K562 (cell line): ENCODE data around the gene C1D. TPM values are rescaled to one million over a fixed set of nuclear protein-coding genes. Genes with fewer than 3 reads are reported as not detected.

Experiments used
- CHD7 ChIP-seq: fragments of 200-600 bp; sonication (generic); IDR thresholded peaks from one replicate; pipeline ENCODE4 v1.6.1; 2012; ENCODE audit warnings: mild to moderate bottlenecking, low read depth, low read length, inconsistent platforms
- COPS2 ChIP-seq: fragments of 450-650 bp; conservative IDR thresholded peaks from 2 replicates; pipeline ENCODE4 v1.6.1; 2016; ENCODE audit warnings: mild to moderate bottlenecking, moderate library complexity
- DIDO1 ChIP-seq: fragments of 450-650 bp; IDR thresholded peaks from 2 replicates; pipeline ENCODE4 v1.6.1; 2016; ENCODE audit warnings: low read depth, missing biosample characterization, missing genetic modification characterization
- GTF2E2 ChIP-seq: fragments of 200-800 bp; sonication (Bioruptor generic); IDR thresholded peaks from 2 replicates; pipeline ENCODE4 v1.6.1; 2016; ENCODE audit warnings: missing genetic modification characterization, missing compliant biosample characterization
- HLTF ChIP-seq: fragments of 450-650 bp; IDR thresholded peaks from 2 replicates; pipeline ENCODE4 v1.6.1; 2016
- ILF3 ChIP-seq: fragments of 450-650 bp; IDR thresholded peaks from 2 replicates; pipeline ENCODE4 v1.6.1; 2018; ENCODE audit warnings: antibody characterized with exemption, mild to moderate bottlenecking, moderate library complexity, borderline replicate concordance
- KDM5B ChIP-seq: fragments of 200-600 bp; sonication (generic); IDR thresholded peaks from 2 replicates; pipeline ENCODE4 v1.6.1; 2012; ENCODE audit warnings: low read depth, mild to moderate bottlenecking, moderate library complexity, low read length, control low read depth, inconsistent platforms; ENCODE audit not compliant: insufficient replicate concordance
- MAFF ChIP-seq: IDR thresholded peaks from 2 replicates; pipeline ENCODE4 v1.6.1; 2012; ENCODE audit warnings: low read length, improper control_type of control experiment
- NR4A1 ChIP-seq, 2 experiments: fragments of 250-450 bp in 1 of 2; fragments of 450-650 bp in 1 of 2; sonication (Bioruptor Pico) in 1 of 2; IDR thresholded peaks; 2 replicates each; pipeline versions ENCODE4 v1.4.0 to v1.6.1; 2016 to 2020; ENCODE audit warnings: mild to moderate bottlenecking in 2 of 2, missing compliant biosample characterization in 1 of 2, missing genetic modification characterization in 1 of 2, moderate library complexity in 1 of 2
- PCBP2 ChIP-seq: fragments of 200-400 bp; formaldehyde crosslinking; IDR thresholded peaks from 2 replicates; pipeline ENCODE4 v1.6.1; 2018; ENCODE audit warnings: low read length, low read depth, mild to moderate bottlenecking, moderate library complexity; ENCODE audit not compliant: poor library complexity, severe bottlenecking
- RCOR1 ChIP-seq, 2 experiments: IDR thresholded peaks; 2 replicates each; pipeline ENCODE4 v1.6.1; 2012; ENCODE audit warnings: low read depth in 2 of 2, low read length in 2 of 2, borderline replicate concordance in 1 of 2, improper control_type of control experiment in 1 of 2
- SAFB2 ChIP-seq: fragments of 200-400 bp; formaldehyde crosslinking; IDR thresholded peaks from 2 replicates; pipeline ENCODE4 v1.6.1; 2018; ENCODE audit warnings: borderline replicate concordance, low read length, low read depth, moderate library complexity; ENCODE audit not compliant: severe bottlenecking
- TAF1 ChIP-seq: IDR thresholded peaks from 2 replicates; pipeline ENCODE4 v1.6.1; 2011; ENCODE audit warnings: mild to moderate bottlenecking, low read length, moderate library complexity; ENCODE audit not compliant: insufficient read depth, control insufficient read depth, severe bottlenecking; ENCODE audit errors: extremely low read depth
- ZNF311 ChIP-seq: fragments of 250-450 bp; sonication (Bioruptor Pico); IDR thresholded peaks from 2 replicates; pipeline ENCODE4 v1.4.0; 2020; ENCODE audit warnings: mild to moderate bottlenecking, moderate library complexity
- polyA plus RNA-seq, 8 experiments: library from polyadenylated mRNA; depleted of rRNA in 4 of 8; stranded (reverse) in 5 of 8; unstranded in 3 of 8; fragments of >200 nt; fragmentation: Nextera tagmentation in 2 of 8; fragmentation: Illumina TruSeq in 1 of 8; extraction: Ambion mirVana in 2 of 8; extraction: Trizol in 1 of 8; gene quantifications; 2 replicates each; pipeline versions ENCODE4 v1.2.1 to v1.2.3, GENCODE V29; 2011 to 2014; ENCODE audit warnings: inconsistent platforms in 1 of 8, missing spikeins in 1 of 8
- total RNA-seq, 7 experiments: library from RNA; depleted of rRNA in 6 of 7; stranded (reverse); fragments of >200 nt in 6 of 7; fragmentation: Illumina TruSeq in 2 of 7; extraction: Trizol in 2 of 7; gene quantifications; 2 replicates each; pipeline versions ENCODE4 v1.2.1 to v1.2.3, GENCODE V29; 2011 to 2021; ENCODE audit warnings: low replicate concordance in 1 of 7
- TF ChIP-seq, protein P1 (sequence below): fragments of 450-650 bp; IDR thresholded peaks from 2 replicates; pipeline ENCODE4 v1.6.1; 2016; ENCODE audit warnings: missing biosample characterization, missing genetic modification characterization

Gene C1D
- total and polyA plus RNA-seq, 9 of the 15 experiments (the other 6 are each of a cell fraction or from before 2014, with no cell fraction given), result 33.2 to 123 (median 56.5) TPM

- TF ChIP-seq CHD7 (no peak), COPS2 (no peak), KDM5B (peak; percentile 89), TAF1 (peak; percentile 92), ZNF311 (no peak), RCOR1 (IDR thresholded peaks at IDR 0.05; ENCODE audit: borderline replicate concordance in 1 of 2, low read depth in 2 of 2, low read length in 2 of 2) (peak in 1 of 2 experiments; percentile 20; a peak in 1 of 4 replicates), ILF3 (no peak), PCBP2 (no peak), GTF2E2 (tag) (peak; percentile 10; the same call in 1 of the 2 replicates), MAFF (no peak), HLTF (no peak), SAFB2 (no peak), DIDO1 (tag) (peak; percentile 93), NR4A1 (CRISPR knock-in tag; IDR thresholded peaks at IDR 0.05) (no peak), NR4A1 (tag; IDR thresholded peaks at IDR 0.05) (no peak)
- TF ChIP-seq, protein P1, sequence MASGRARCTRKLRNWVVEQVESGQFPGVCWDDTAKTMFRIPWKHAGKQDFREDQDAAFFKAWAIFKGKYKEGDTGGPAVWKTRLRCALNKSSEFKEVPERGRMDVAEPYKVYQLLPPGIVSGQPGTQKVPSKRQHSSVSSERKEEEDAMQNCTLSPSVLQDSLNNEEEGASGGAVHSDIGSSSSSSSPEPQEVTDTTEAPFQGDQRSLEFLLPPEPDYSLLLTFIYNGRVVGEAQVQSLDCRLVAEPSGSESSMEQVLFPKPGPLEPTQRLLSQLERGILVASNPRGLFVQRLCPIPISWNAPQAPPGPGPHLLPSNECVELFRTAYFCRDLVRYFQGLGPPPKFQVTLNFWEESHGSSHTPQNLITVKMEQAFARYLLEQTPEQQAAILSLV (tag), result no peak
These were observed at the start of gene C1D (continued) for GRCh38 chr2:68062680-68063387.
